GDM1 (cell line): Measurements from ENCODE around the gene CARD19.

Experiments used
- DNase-seq: peaks from one replicate; lab custom pipeline; 2025; lab: John Stamatoyannopoulos, UW

CARD19 gene

DNA sequence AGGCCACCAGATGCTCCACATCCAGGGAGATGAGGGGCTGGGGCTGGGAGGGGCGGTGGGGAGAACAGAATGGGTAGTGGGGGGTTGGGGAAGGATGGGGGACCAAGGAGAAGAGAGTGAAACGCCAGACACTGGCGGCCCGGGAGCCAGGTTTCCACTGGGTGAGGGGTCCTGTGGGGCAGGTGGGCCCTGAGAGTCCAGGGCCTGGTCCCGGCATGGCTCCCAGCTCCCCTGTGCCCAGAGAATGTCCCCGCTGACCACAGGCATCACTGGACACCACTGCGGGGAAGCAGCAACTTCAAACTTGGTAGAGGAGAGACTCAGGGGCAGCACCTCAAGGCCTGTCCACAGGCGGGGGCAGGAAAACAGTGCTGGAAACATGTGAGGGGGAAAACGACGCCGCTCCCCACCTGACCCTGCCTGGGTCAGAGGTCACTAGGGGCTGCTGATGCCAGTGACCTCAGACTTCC, 24.9 kb downstream of the CARD19 start:
- no peak for DNase-seq

- DNase-seq, result no peak
Measured at GRCh38 chr9:93121316-93122241, 25.6 kb downstream of the CARD19 start.

GRCh38 chr9:93122721-93123221, 26.8 kb downstream of the CARD19 start:
- no peak for DNase-seq

DNA sequence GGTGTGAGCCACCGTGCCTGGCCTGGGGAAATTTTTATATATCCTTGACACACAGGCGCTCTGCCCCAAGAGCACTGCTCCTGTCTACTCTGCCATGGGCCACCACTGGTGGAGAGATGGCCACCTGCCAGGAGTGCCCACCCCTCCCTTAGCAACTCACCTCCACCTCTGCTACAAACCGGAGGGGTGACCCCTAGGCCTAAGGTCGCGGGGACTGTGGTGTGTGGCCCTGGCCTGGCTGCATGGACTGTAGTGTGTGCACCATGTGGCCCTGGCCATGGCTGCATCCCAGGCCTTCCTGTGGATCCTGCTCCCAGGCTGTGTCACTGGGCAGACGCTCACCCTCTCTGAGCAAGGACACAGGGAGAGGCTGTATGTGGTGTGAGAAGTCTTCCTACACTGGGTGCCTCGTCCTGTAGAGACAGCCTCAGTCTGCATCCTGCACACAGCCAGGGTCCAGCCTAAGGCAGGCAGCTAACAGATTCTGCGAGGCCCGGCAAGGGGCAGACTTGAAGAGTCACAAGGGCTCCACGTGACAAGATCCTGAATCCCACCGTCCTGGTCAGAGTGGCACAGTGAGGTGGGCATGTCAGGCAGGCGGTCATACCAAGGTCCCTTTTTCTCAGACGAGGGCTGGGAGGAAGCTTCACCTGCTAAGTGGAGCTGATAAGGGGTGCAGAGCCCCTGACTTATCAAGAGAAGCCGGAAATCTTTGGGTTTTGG, 27.7 kb downstream of the CARD19 start:
- no peak for DNase-seq

GRCh38 chr9:93124793-93125192, 28.8 kb downstream of the CARD19 start:
- no peak for DNase-seq

- DNase-seq, result no peak
Measured at GRCh38 chr9:93125331-93125894, 29.4 kb downstream of the CARD19 start.

DNA sequence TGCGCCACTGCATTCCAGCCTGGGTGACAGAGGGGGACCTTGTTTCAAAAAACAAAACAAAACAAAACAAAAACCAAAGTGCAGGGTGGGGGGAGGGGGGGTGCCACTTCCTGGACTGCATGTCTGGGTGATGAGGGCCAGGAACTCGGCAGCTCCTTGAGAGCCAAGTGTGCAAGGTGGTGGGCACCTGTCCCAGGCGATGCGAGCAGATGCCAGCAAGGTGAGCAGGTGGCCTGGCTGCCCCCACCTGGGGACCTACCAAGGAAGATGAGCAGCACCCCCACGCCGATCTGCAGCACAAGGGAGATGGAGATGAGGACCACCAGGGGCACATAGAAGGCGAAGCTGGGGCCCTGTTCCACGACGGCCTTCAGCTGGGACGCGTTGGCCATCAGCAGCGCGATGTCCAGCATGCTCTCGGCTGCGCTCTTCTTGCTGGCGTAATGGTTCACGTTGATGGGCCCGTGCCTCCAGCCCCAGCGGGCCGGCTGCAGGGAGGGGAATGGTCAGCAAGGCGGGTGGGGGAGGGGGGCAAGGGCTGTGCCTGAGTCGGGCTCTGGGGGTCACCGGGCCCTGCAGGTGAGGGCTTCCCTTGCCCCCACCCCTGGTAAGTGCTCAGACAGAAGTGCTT, 30.2 kb downstream of the CARD19 start:
- no peak for DNase-seq

DNA sequence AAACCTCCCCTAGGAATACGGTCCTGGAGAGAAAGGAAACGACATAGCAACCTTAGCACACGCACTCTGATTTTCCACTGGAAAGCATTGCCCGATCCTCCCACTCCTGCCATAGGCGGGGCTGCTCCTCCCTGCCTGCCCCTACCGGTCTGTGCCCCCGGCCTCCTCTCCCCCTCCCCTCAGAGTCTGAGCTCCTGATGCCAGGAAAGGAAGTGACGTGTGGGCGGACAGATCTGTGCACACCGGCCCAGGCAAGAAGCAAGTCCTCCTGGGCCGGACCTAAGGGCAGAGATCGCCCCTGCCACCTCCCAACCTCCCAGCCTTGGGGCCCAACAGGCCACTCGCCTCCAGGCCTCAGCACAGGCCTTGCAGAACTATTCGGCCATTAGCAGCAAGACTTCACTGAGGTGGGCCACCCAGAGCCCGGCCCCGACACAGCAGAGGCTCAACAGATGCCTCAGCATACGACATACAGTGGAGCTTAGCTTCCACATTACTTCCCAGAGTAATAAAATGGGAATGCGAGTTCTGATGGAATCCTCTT, 30.9 kb downstream of the CARD19 start:
- DNase-seq, result no peak

DNA sequence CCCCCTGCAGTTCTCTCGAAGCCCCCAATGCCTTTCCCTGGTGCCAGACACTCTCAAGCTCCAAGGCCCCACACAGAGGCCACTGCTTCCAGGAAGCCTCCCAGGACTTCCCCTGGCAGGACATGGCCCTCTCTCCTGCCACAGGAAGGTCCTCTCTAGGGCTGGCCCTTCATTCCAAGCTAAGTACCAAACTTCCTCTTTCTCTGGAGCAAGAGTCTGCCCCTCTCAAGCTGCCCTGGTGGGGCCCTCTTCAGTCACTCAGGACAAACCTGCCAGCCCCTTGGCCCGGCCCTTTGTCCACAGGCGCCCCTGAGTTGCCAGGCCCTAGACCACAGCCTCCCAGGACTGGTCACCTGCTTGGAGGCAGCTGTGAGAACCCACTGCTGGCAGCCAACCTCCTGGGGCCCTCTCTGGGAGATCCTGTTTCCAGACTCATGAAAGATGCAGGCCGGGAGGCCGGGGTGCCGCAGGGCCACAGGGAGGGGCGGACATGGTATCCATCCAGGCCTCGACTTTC, 31.4 kb downstream of the CARD19 start:
- no peak for DNase-seq

DNA sequence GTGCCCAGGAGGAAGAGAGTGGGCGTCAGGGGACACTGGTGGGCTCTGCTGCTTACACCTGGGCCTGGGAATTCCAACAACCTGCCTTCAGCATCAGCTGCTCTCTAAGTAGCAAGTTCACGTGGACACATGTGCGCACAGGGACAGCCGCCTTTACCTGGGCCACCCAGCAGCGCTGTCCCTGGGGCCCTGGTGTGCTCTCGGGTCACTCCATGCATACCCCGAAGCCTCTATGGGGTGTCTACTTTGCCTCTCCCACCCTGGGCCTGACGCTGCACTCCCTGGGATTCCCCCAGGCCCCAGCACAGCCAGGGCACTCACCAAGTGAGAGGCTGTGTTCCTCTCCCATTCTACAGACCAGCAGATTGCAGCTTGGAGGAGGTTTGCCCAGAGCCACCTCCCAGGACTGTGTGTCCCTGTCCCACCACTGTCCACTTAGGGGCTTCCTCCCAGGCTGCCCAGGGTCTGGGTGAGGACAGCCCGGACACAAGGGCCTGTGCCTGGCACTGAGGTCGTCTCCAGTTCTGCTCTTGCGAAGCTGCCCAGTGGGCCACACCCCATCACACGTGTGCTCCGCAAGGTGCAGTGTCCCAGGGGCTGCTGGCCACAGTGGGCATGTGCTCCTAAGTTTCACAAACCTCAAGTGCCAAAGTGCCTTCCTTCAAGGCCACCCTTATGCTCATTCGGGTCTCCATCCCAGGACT, 32.1 kb downstream of the CARD19 start:
- DNase-seq, result no peak

DNA sequence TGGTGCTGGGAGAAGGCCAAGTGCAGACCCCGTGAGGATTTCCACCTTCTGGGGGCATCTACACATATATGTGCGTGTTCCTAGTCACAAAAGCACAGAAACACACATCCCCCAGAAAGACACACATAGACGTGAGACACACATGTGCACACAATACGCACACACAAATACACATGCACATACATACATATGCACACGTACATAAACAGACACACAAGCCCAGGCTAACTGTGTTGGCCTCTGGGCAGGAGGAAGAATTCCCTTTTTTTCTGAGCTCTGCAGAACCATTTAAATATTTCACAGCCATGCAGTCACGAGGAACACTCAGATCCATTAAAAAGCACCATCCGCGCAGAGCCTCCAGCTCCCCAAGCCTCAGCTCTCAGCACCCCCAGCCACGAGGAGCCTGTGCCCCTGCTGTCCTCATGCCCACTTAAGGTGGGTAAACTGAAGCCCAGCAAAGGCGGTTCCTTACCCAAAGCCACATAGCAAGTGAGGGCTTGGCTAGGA, 32.8 kb downstream of the CARD19 start:
- DNase-seq, result no peak

- DNase-seq, result no peak
Measured at GRCh38 chr9:93129286-93129685, 33.3 kb downstream of the CARD19 start.

GRCh38 chr9:93129691-93130500, 33.9 kb downstream of the CARD19 start:
- DNase-seq, result no peak

- no peak for DNase-seq
Measured at GRCh38 chr9:93130861-93131481, 35.0 kb downstream of the CARD19 start.

GRCh38 chr9:93131599-93132286, 35.7 kb downstream of the CARD19 start:
- no peak for DNase-seq

GRCh38 chr9:93132287-93132927, 36.4 kb downstream of the CARD19 start:
- no peak for DNase-seq

DNA sequence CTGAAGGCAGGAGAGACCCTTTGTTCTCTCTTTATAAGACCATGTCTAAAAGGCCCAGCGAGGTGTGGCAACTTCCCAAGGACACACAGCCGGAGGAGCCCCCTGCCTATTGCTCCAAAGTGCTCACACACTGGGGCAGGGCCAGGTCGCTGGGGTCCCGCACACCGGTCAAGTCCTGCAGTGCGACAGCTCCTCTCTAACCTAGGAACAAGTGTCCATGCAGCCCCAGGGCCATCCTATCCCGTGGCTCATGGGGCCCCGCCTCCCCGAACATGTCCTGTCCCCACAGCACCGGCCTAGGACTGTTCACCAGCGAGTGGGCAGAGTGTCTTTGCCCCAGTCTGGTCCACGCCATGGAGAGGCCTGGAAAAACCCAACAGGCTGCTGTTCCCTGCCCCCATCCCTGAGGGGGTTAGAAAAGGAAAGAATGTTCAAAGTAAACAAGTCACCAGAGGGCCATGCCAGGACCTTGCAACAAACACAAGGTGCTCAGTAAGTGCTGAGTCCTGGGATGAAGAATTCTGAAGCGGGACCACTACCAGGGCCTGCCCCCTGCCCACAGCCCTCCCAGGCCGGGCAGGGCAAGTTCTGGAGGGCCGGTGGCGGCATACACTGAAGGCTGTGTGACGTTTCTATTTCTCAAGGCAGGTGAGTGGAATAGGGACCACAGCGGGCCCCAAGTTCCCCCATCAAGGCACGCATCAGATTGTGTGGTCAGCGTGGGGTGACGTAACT, 37.1 kb downstream of the CARD19 start:
- no peak for DNase-seq

DNA sequence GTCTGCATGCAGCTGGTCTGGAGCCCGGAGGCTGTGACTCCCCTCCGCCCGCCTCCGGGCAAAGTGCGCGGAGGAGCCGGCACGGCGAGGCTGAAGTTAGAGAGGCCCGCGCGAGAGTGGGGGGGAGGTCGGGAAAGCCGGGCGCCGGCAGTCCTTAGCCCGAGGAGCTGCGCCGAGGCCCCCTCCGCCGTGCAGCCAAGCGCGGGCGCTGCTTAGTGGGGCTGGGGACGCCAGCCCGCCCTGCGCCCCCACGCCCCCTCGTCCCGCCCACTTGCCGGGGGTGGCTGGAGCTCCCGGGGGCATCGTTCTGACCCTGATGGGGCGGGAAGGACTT, 37.6 kb downstream of the CARD19 start:
- DNase-seq, result no peak
